ENCODE results near the gene HSPH1. TPM values are rescaled to one million over a fixed set of nuclear protein-coding genes. Genes with fewer than 3 reads are reported as not detected.

Gene HSPH1
- total RNA-seq, 2 experiments from 2014 or later: 214 TPM

GRCh38 chr13:31090961-31091624 is 70.6 kb downstream of the HSPH1 start:
- CTCF ChIA-PET: interaction anchor here (1.9 kb wide), 1 partner anchor 46 kb away, joined by 5 read pairs; no protein-coding TSS in a partner anchor
- no peak overlapping the region for H3K4me3 Mint-ChIP-seq
- POLR2A ChIA-PET: no interaction called here
- no peak for DNase-seq
- H3K9me3 Mint-ChIP-seq: no peaks in the 10 kb centered on the region
- no peaks in the 10 kb centered on the region for H3K36me3 Mint-ChIP-seq (ENCODE audit: low read depth)
- H3K27me3 Mint-ChIP-seq: peaks cover 10% of the 10 kb centered on the region
- intact Hi-C loops (cut with micrococcal nuclease): no loop called here
- H3K4me1 Mint-ChIP-seq (ENCODE audit: low read depth): peaks cover 5% of the 10 kb centered on the region
- ATAC-seq: no peak
- no peak for TF ChIP-seq CTCF (IDR thresholded peaks at IDR 0.05)
- H3K27ac Mint-ChIP-seq: no peak overlapping the region

- peaks cover 5% of the 10 kb centered on the region for H3K4me1 Mint-ChIP-seq (ENCODE audit: low read depth)
- no peaks in the 10 kb centered on the region for H3K36me3 Mint-ChIP-seq (ENCODE audit: low read depth)
- H3K27me3 Mint-ChIP-seq: peaks cover 16% of the 10 kb centered on the region
- no peak for TF ChIP-seq CTCF (IDR thresholded peaks at IDR 0.05)
- ChIA-PET CTCF (interaction anchor here (1.9 kb wide), 1 partner anchor 45 kb away, joined by 5 read pairs; no protein-coding TSS in a partner anchor), POLR2A (interaction anchor here (1.1 kb wide), 1 partner anchor 15 kb away, joined by 3 read pairs; no protein-coding TSS in a partner anchor)
- H3K4me3 Mint-ChIP-seq: no peak overlapping the region
- no peaks in the 10 kb centered on the region for H3K9me3 Mint-ChIP-seq
- no peak for DNase-seq
- no peak overlapping the region for H3K27ac Mint-ChIP-seq
- intact Hi-C loops (cut with micrococcal nuclease): no loop called here
- ATAC-seq: no peak
These were observed 71.6 kb downstream of the HSPH1 start for GRCh38 chr13:31090096-31090495.

GRCh38 chr13:31089649-31090048 is 72.1 kb downstream of the HSPH1 start:
- ChIA-PET CTCF (no interaction called here), POLR2A (interaction anchor here (1.1 kb wide), 1 partner anchor 14 kb away, joined by 3 read pairs; no protein-coding TSS in a partner anchor)
- ATAC-seq (no peak), DNase-seq (no peak)
- H3K4me3 Mint-ChIP-seq: no peak overlapping the region
- H3K9me3 Mint-ChIP-seq: no peaks in the 10 kb centered on the region
- TF ChIP-seq CTCF (IDR thresholded peaks at IDR 0.05): no peak
- peaks cover 16% of the 10 kb centered on the region for H3K27me3 Mint-ChIP-seq
- H3K4me1 Mint-ChIP-seq (ENCODE audit: low read depth): peaks cover 5% of the 10 kb centered on the region
- H3K27ac Mint-ChIP-seq: no peak overlapping the region
- no peaks in the 10 kb centered on the region for H3K36me3 Mint-ChIP-seq (ENCODE audit: low read depth)
- intact Hi-C loops (cut with micrococcal nuclease): no loop called here

GRCh38 chr13:31088826-31089420 is 72.8 kb downstream of the HSPH1 start:
- H3K9me3 Mint-ChIP-seq: no peaks in the 10 kb centered on the region
- H3K27me3 Mint-ChIP-seq: peaks cover 20% of the 10 kb centered on the region
- ATAC-seq (no peak), DNase-seq (no peak)
- ChIA-PET CTCF (no interaction called here), POLR2A (no interaction called here)
- no peak overlapping the region for H3K27ac Mint-ChIP-seq
- TF ChIP-seq CTCF (IDR thresholded peaks at IDR 0.05): no peak
- H3K4me3 Mint-ChIP-seq: no peak overlapping the region
- no peaks in the 10 kb centered on the region for H3K36me3 Mint-ChIP-seq (ENCODE audit: low read depth)
- intact Hi-C loops (cut with micrococcal nuclease): no loop called here
- peaks cover 5% of the 10 kb centered on the region for H3K4me1 Mint-ChIP-seq (ENCODE audit: low read depth)

Other genes starting within 250 kb of the HSPH1 start
- gene TEX26, start 229.2 kb downstream of the HSPH1 start, total RNA-seq: not detected
- gene B3GLCT, start 38.1 kb upstream of the HSPH1 start, total RNA-seq: 1 to 10 TPM; 2.4 to 2.5 TPM

Data from activated CD8-positive, alpha-beta T cell treated with anti-CD3 and anti-CD28 coated beads for 36 hours (primary cell).